Measurements from ENCODE around the gene SLC25A18. TPM values are rescaled to one million over a fixed set of nuclear protein-coding genes. Genes with fewer than 3 reads are reported as not detected.

The SLC25A18 gene
- polyA plus RNA-seq, 3 donors: 0.10 to 0.11 TPM; not detected in 1

GRCh38 chr22:17578136-17578754 is 14.9 kb downstream of the SLC25A18 start:
- intact Hi-C loops (cut with micrococcal nuclease): no loop called here
- WGBS (ENCODE audit: insufficient coverage): 97% methylated on average over 7 of the region's 11 CpGs

GRCh38 chr22:17579535-17579981 is 16.3 kb downstream of the SLC25A18 start:
- no peaks in the 10 kb centered on the region for H3K36me3 Mint-ChIP-seq
- H3K27ac ChIP-seq (ENCODE audit: low read depth in 1 of 2, low read length in 2 of 2): no peak overlapping the region
- no peak overlapping the region for H2AFZ ChIP-seq (ENCODE audit: insufficient read depth, low read depth, low read length, poor library complexity, severe bottlenecking)
- H3K4me1 Mint-ChIP-seq: no peaks in the 10 kb centered on the region
- peaks cover 0 to 10% (median 3%) of the 10 kb centered on the region in 3 donors for H3K27me3 Mint-ChIP-seq (ENCODE audit: low read depth in 3 of 3)
- intact Hi-C loops (cut with micrococcal nuclease): no loop called here
- H3K4me2 ChIP-seq (replicated peaks; ENCODE audit: extremely low read depth, low read length, poor library complexity, severe bottlenecking): no peak overlapping the region
- 94% methylated on average over 13 of the region's 14 CpGs for WGBS (ENCODE audit: insufficient coverage)
- H3K4me1 ChIP-seq (ENCODE audit: control insufficient read depth in 1 of 2, insufficient read depth in 2 of 2, low read length in 2 of 2): no peaks in the 10 kb centered on the region
- no peaks in the 10 kb centered on the region for H3K36me3 ChIP-seq (replicated peaks in 1 of 2; ENCODE audit: control insufficient read depth in 1 of 2, insufficient read depth in 2 of 2, low read length in 2 of 2)
- DNase-seq: no peak
- H3K9me3 ChIP-seq (replicated peaks in 1 of 2; ENCODE audit: control insufficient read depth in 1 of 2, insufficient read depth in 1 of 2, low read length in 2 of 2): no peaks in the 10 kb centered on the region
- H3K9me3 Mint-ChIP-seq: peaks cover 0 to 2% (median 0%) of the 10 kb centered on the region in 7 donors
- H3K4me3 Mint-ChIP-seq: no peak overlapping the region
- no peak overlapping the region for H3K27ac Mint-ChIP-seq
- H3K27me3 ChIP-seq (ENCODE audit: control insufficient read depth in 2 of 2, insufficient read depth in 2 of 2, low read length in 2 of 2): no peaks in the 10 kb centered on the region
- no peaks in the 10 kb centered on the region for H4K20me1 ChIP-seq (ENCODE audit: insufficient read depth, low read length)
- TF ChIP-seq CTCF (IDR thresholded peaks at IDR 0.05): no peak
- H3K79me2 ChIP-seq (ENCODE audit: insufficient read depth, low read length): no peaks in the 10 kb centered on the region
- H3K4me3 ChIP-seq (replicated peaks in 1 of 3; ENCODE audit: low read depth in 2 of 3, low read length in 3 of 3): no peak overlapping the region
- no peak overlapping the region for H3K9ac ChIP-seq (ENCODE audit: insufficient read depth, low read length, poor library complexity, severe bottlenecking)

More at GRCh38 chr22:17578136-17578754, 14.9 kb downstream of the SLC25A18 start:
- no peak overlapping the region for H3K27ac ChIP-seq (ENCODE audit: low read depth in 1 of 2, low read length in 2 of 2)
- H3K36me3 Mint-ChIP-seq: no peaks in the 10 kb centered on the region
- no peak overlapping the region for H3K9ac ChIP-seq (ENCODE audit: insufficient read depth, low read length, poor library complexity, severe bottlenecking)
- no peak for TF ChIP-seq CTCF (IDR thresholded peaks at IDR 0.05)
- no peaks in the 10 kb centered on the region for H3K27me3 ChIP-seq (ENCODE audit: control insufficient read depth in 2 of 2, insufficient read depth in 2 of 2, low read length in 2 of 2)
- H3K4me1 ChIP-seq (ENCODE audit: control insufficient read depth in 1 of 2, insufficient read depth in 2 of 2, low read length in 2 of 2): no peaks in the 10 kb centered on the region
- H3K4me3 ChIP-seq (replicated peaks in 1 of 3; ENCODE audit: low read depth in 2 of 3, low read length in 3 of 3): no peak overlapping the region
- no peaks in the 10 kb centered on the region for H4K20me1 ChIP-seq (ENCODE audit: insufficient read depth, low read length)
- H3K4me1 Mint-ChIP-seq: no peaks in the 10 kb centered on the region
- H3K4me3 Mint-ChIP-seq: no peak overlapping the region
- no peaks in the 10 kb centered on the region for H3K9me3 ChIP-seq (replicated peaks in 1 of 2; ENCODE audit: control insufficient read depth in 1 of 2, insufficient read depth in 1 of 2, low read length in 2 of 2)
- no peak overlapping the region for H2AFZ ChIP-seq (ENCODE audit: insufficient read depth, low read depth, low read length, poor library complexity, severe bottlenecking)
- no peaks in the 10 kb centered on the region for H3K79me2 ChIP-seq (ENCODE audit: insufficient read depth, low read length)
- H3K9me3 Mint-ChIP-seq: no peaks in the 10 kb centered on the region
- H3K4me2 ChIP-seq (replicated peaks; ENCODE audit: extremely low read depth, low read length, poor library complexity, severe bottlenecking): no peak overlapping the region
- peaks cover 0 to 11% (median 2%) of the 10 kb centered on the region in 3 donors for H3K27me3 Mint-ChIP-seq (ENCODE audit: low read depth in 3 of 3)
- no peak for DNase-seq
- no peaks in the 10 kb centered on the region for H3K36me3 ChIP-seq (replicated peaks in 1 of 2; ENCODE audit: control insufficient read depth in 1 of 2, insufficient read depth in 2 of 2, low read length in 2 of 2)
- H3K27ac Mint-ChIP-seq: no peak overlapping the region
